OCI-LY1 (cell line): ENCODE measurements around the gene PHRF1.
A peak's percentile ranks its signal among the peaks of the same experiment; 100 is the strongest.

Experiments
- H2AFZ ChIP-seq: fragments of 200-600 bp; sonication (generic), shearing (Covaris generic); 2 replicates; pipeline ENCODE4 v1.6.0; 2014; ENCODE audit warnings: antibody characterized with exemption, mild to moderate bottlenecking, low read length
- H3F3A ChIP-seq: fragments of 200-600 bp; sonication (generic), shearing (Covaris generic); 2 replicates; pipeline ENCODE4 v1.6.0; 2014; ENCODE audit warnings: mild to moderate bottlenecking, antibody characterized with exemption, low read length, moderate library complexity; ENCODE audit not compliant: insufficient read depth
- H3K27ac ChIP-seq: fragments of 200-600 bp; sonication (generic); 2 replicates; pipeline ENCODE4 v1.5.1; 2014; ENCODE audit warnings: low read length, mixed run types, mild to moderate bottlenecking, low read depth; ENCODE audit not compliant: poor library complexity, severe bottlenecking
- H3K27me3 ChIP-seq: fragments of 200-600 bp; sonication (generic); 2 replicates; pipeline ENCODE4 v1.6.0; 2014; ENCODE audit warnings: antibody characterized with exemption, mild to moderate bottlenecking, low read length, moderate library complexity; ENCODE audit not compliant: insufficient read depth
- H3K36me3 ChIP-seq: fragments of 200-600 bp; sonication (generic); 2 replicates; pipeline ENCODE4 v1.6.1; 2014; ENCODE audit warnings: mild to moderate bottlenecking, antibody characterized with exemption, low read length, moderate library complexity, mixed read lengths; ENCODE audit not compliant: insufficient read depth
- H3K4me1 ChIP-seq: fragments of 200-600 bp; sonication (generic); 2 replicates; pipeline ENCODE4 v1.5.1; 2014; ENCODE audit warnings: mild to moderate bottlenecking, low read length, moderate library complexity; ENCODE audit not compliant: insufficient read depth, severe bottlenecking
- H3K4me2 ChIP-seq: fragments of 200-600 bp; sonication (generic), shearing (Covaris generic); 2 replicates; pipeline ENCODE4 v1.6.1; 2014; ENCODE audit warnings: low read length
- H3K4me3 ChIP-seq: fragments of 200-600 bp; sonication (generic); 2 replicates; pipeline ENCODE4 v1.5.1; 2014; ENCODE audit warnings: low read length, low read depth, mild to moderate bottlenecking, mixed read lengths; ENCODE audit not compliant: poor library complexity, severe bottlenecking
- H3K79me2 ChIP-seq: fragments of 200-600 bp; shearing (Covaris generic); 2 replicates; pipeline ENCODE4 v1.6.1; 2016; ENCODE audit warnings: mixed run types, low read length, mixed read lengths; ENCODE audit not compliant: insufficient read depth
- H3K9ac ChIP-seq: fragments of 200-600 bp; sonication (generic), shearing (Covaris generic); 2 replicates; pipeline ENCODE4 v1.6.1; 2014; ENCODE audit warnings: mild to moderate bottlenecking, low read length, mixed read lengths
- H3K9me2 ChIP-seq: fragments of 200-600 bp; sonication (generic), shearing (Covaris generic); 2 replicates; pipeline ENCODE4 v1.6.1; 2014; ENCODE audit warnings: low read depth, mild to moderate bottlenecking, low read length, mixed read lengths
- H3K9me3 ChIP-seq: fragments of 200-600 bp; shearing (Covaris generic); 2 replicates; pipeline ENCODE4 v1.6.1; 2014; ENCODE audit warnings: low read length, mixed read lengths
- H4K20me1 ChIP-seq: fragments of 200-600 bp; sonication (generic), shearing (Covaris generic); 2 replicates; pipeline ENCODE4 v1.6.0; 2016; ENCODE audit warnings: mild to moderate bottlenecking, low read length; ENCODE audit not compliant: insufficient read depth
- CTCF ChIP-seq: fragments of 200-600 bp; sonication (generic), shearing (Covaris generic); IDR thresholded peaks from 2 replicates; pipeline ENCODE4 v1.5.1; 2017; ENCODE audit warnings: mild to moderate bottlenecking, antibody characterized with exemption, low read length, moderate library complexity, mixed read lengths
- EZH2 ChIP-seq: fragments of 200-600 bp; sonication (generic), shearing (Covaris generic); IDR thresholded peaks from 2 replicates; pipeline ENCODE4 v1.8.0; 2017; ENCODE audit warnings: borderline replicate concordance, mixed run types, mild to moderate bottlenecking, antibody characterized with exemption, low read length, moderate library complexity, mixed read lengths

The PHRF1 gene

GRCh38 chr11:533586-534395 is 42.5 kb upstream of the PHRF1 start:
- no peaks in the 10 kb centered on the region for H4K20me1 ChIP-seq
- peaks cover 16% of the 10 kb centered on the region for H3K36me3 ChIP-seq
- H3K4me1 ChIP-seq, result peaks cover 28% of the 10 kb centered on the region
- peak overlapping the region; percentile 83; the same call in 1 of the 2 replicates for H3K9ac ChIP-seq
- H3K4me3 ChIP-seq, result peak overlapping the region; percentile 86
- H3K9me2 ChIP-seq, result no peaks in the 10 kb centered on the region
- H3F3A ChIP-seq, result peaks cover 5% of the 10 kb centered on the region; the same call in 1 of the 2 replicates
- H3K4me2 ChIP-seq, result peak overlapping the region; percentile 73
- H3K27ac ChIP-seq, result no peak overlapping the region
- H3K9me3 ChIP-seq, result no peaks in the 10 kb centered on the region
- H3K79me2 ChIP-seq, result no peaks in the 10 kb centered on the region
- H3K27me3 ChIP-seq, result no peaks in the 10 kb centered on the region
- H2AFZ ChIP-seq, result no peak overlapping the region
- TF ChIP-seq CTCF (no peak), EZH2 (no peak)

GRCh38 chr11:534396-535209 is 41.7 kb upstream of the PHRF1 start:
- Histone ChIP-seq H3K4me1 (peaks cover 28% of the 10 kb centered on the region), H3K9me3 (no peaks in the 10 kb centered on the region), H3K4me3 (peak overlapping the region; percentile 86), H3K27me3 (no peaks in the 10 kb centered on the region), H3K36me3 (peaks cover 16% of the 10 kb centered on the region), H3K79me2 (no peaks in the 10 kb centered on the region), H3K4me2 (peak overlapping the region; percentile 73), H2AFZ (no peak overlapping the region), H3F3A (peaks cover 5% of the 10 kb centered on the region; the same call in 1 of the 2 replicates), H3K27ac (no peak overlapping the region), H4K20me1 (no peaks in the 10 kb centered on the region), H3K9ac (peak overlapping the region; percentile 83), H3K9me2 (no peaks in the 10 kb centered on the region)
- no peak for TF ChIP-seq EZH2
- 0 out of 2 replicates have a peak, but pooled peaks have one; percentile 14 for TF ChIP-seq CTCF

GRCh38 chr11:535210-535518 is 41.1 kb upstream of the PHRF1 start:
- peaks cover 16% of the 10 kb centered on the region for H3K36me3 ChIP-seq
- no peak for TF ChIP-seq CTCF
- no peak for TF ChIP-seq EZH2
- H2AFZ ChIP-seq, result no peak overlapping the region
- H3K4me1 ChIP-seq, result peaks cover 28% of the 10 kb centered on the region
- H3K27ac ChIP-seq, result no peak overlapping the region
- no peaks in the 10 kb centered on the region for H4K20me1 ChIP-seq
- H3K9me3 ChIP-seq, result no peaks in the 10 kb centered on the region
- H3K4me3 ChIP-seq, result peak overlapping the region; percentile 86
- H3K27me3 ChIP-seq, result no peaks in the 10 kb centered on the region
- H3K9me2 ChIP-seq, result no peaks in the 10 kb centered on the region
- H3F3A ChIP-seq, result peaks cover 5% of the 10 kb centered on the region; the same call in 1 of the 2 replicates
- no peaks in the 10 kb centered on the region for H3K79me2 ChIP-seq
- peak overlapping the region; percentile 83; the same call in 1 of the 2 replicates for H3K9ac ChIP-seq
- peak overlapping the region; percentile 73; the same call in 1 of the 2 replicates for H3K4me2 ChIP-seq
